ENCODE measurements around the gene SSR1.

Gene SSR1

DNA sequence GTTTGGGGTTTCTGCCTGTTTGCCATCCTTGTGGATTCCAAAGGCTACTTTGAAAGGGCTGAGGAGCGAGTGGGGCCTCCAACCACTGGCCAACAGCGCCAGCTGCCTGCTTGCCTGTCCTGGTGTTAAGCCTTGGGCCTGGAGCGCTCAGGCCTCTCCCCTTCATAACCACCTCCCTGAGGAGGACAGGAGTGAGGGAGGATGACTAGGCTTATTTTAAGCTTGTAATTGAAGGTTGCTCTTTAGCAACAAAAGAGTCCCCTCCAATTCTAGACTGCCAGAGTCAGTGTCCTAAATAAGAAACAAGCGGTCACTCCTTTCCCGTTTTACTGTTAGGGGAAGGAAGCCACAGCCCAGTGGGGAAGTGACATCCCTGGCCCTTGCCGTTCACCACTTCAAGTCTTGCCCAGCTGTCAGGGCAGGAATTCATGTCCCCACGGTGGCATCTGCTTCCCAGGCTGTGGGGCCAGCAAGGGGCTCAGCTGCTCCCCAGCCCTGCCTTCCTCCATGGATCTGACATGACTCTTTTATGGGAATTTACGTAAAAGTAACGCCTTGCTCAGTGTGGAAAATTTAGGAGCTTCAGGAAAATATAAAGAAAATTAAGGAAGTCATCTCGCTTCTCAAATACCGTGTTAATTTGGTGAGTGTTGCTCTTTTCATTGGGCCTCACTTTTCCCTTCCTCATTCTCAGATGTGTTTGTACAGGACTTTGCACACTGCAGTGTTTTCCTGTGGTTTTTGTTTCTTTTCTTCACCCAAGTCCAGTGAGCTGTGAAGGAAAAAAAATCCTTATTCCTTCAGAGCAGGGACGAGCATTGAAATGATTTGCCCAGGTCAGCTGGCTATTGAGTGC is 57.8 kb downstream of the SSR1 start:
- TF ChIP-seq, protein P1, sequence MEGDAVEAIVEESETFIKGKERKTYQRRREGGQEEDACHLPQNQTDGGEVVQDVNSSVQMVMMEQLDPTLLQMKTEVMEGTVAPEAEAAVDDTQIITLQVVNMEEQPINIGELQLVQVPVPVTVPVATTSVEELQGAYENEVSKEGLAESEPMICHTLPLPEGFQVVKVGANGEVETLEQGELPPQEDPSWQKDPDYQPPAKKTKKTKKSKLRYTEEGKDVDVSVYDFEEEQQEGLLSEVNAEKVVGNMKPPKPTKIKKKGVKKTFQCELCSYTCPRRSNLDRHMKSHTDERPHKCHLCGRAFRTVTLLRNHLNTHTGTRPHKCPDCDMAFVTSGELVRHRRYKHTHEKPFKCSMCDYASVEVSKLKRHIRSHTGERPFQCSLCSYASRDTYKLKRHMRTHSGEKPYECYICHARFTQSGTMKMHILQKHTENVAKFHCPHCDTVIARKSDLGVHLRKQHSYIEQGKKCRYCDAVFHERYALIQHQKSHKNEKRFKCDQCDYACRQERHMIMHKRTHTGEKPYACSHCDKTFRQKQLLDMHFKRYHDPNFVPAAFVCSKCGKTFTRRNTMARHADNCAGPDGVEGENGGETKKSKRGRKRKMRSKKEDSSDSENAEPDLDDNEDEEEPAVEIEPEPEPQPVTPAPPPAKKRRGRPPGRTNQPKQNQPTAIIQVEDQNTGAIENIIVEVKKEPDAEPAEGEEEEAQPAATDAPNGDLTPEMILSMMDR (IDR thresholded peaks at IDR 0.05), result no peak
- H3K4me2 ChIP-seq (ENCODE audit: low read length), result no peak overlapping the region
- peaks cover 3% of the 10 kb centered on the region for H3K4me1 ChIP-seq
- peak overlapping the region; percentile 65 for H3K27ac ChIP-seq
- H3K79me2 ChIP-seq, result no peaks in the 10 kb centered on the region
- no peak overlapping the region for H3K9ac ChIP-seq
- no peaks in the 10 kb centered on the region for H3K27me3 ChIP-seq (ENCODE audit: control insufficient read depth, insufficient read depth, low read length)
- H3K36me3 ChIP-seq (ENCODE audit: control insufficient read depth, insufficient read depth, low read length), result no peaks in the 10 kb centered on the region
- H3K9me3 ChIP-seq (ENCODE audit: control insufficient read depth, low read length), result no peaks in the 10 kb centered on the region
- no peak overlapping the region for H3K4me3 ChIP-seq (ENCODE audit: low read depth, low read length)
- no peak overlapping the region for H2AFZ ChIP-seq

- TF ChIP-seq, protein P1 (IDR thresholded peaks at IDR 0.05), result no peak
- Histone ChIP-seq H3K36me3 (ENCODE audit: control insufficient read depth, insufficient read depth, low read length) (no peaks in the 10 kb centered on the region), H3K4me2 (ENCODE audit: low read length) (no peak overlapping the region), H3K4me3 (ENCODE audit: low read depth, low read length) (no peak overlapping the region), H2AFZ (no peak overlapping the region), H3K27me3 (ENCODE audit: control insufficient read depth, insufficient read depth, low read length) (no peaks in the 10 kb centered on the region), H3K4me1 (peaks cover 3% of the 10 kb centered on the region), H3K9me3 (ENCODE audit: control insufficient read depth, low read length) (no peaks in the 10 kb centered on the region), H3K79me2 (no peaks in the 10 kb centered on the region), H3K9ac (no peak overlapping the region), H3K27ac (no peak overlapping the region)
Measured at GRCh38 chr6:7252390-7252789, 60.6 kb downstream of the SSR1 start.

GRCh38 chr6:7251646-7252260 is 61.2 kb downstream of the SSR1 start:
- Histone ChIP-seq H2AFZ (no peak overlapping the region), H3K4me3 (ENCODE audit: low read depth, low read length) (no peak overlapping the region), H3K79me2 (no peaks in the 10 kb centered on the region), H3K4me2 (ENCODE audit: low read length) (no peak overlapping the region), H3K27me3 (ENCODE audit: control insufficient read depth, insufficient read depth, low read length) (no peaks in the 10 kb centered on the region), H3K4me1 (peaks cover 3% of the 10 kb centered on the region), H3K27ac (no peak overlapping the region), H3K9me3 (ENCODE audit: control insufficient read depth, low read length) (no peaks in the 10 kb centered on the region), H3K9ac (no peak overlapping the region), H3K36me3 (ENCODE audit: control insufficient read depth, insufficient read depth, low read length) (no peaks in the 10 kb centered on the region)
- TF ChIP-seq, protein P1 (IDR thresholded peaks at IDR 0.05), result no peak

DNA sequence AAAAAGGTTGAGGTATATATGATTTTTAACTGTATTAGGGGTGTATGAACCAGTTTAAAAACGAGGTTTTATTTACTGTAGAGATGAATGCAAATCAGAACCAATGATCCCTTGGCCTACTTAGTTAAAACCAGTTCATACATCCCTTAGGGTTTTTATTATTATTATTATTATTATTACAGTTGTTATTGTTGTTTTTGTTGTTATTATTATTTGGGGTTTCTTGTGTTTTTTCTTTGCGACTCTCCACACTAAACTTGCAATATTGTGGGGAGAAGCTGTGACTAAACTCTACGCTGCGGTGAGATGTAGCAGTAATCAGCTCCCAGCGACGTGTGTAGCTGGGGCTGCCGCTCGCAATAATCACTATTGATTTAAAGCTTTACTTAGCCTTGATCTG is 62.2 kb downstream of the SSR1 start:
- H3K4me2 ChIP-seq (ENCODE audit: low read length), result no peak overlapping the region
- no peaks in the 10 kb centered on the region for H3K79me2 ChIP-seq
- no peak overlapping the region for H3K4me3 ChIP-seq (ENCODE audit: low read depth, low read length)
- peaks cover 3% of the 10 kb centered on the region for H3K4me1 ChIP-seq
- TF ChIP-seq, protein P1 (IDR thresholded peaks at IDR 0.05), result no peak
- no peak overlapping the region for H3K27ac ChIP-seq
- H2AFZ ChIP-seq, result no peak overlapping the region
- no peaks in the 10 kb centered on the region for H3K36me3 ChIP-seq (ENCODE audit: control insufficient read depth, insufficient read depth, low read length)
- no peak overlapping the region for H3K9ac ChIP-seq
- no peaks in the 10 kb centered on the region for H3K27me3 ChIP-seq (ENCODE audit: control insufficient read depth, insufficient read depth, low read length)
- no peaks in the 10 kb centered on the region for H3K9me3 ChIP-seq (ENCODE audit: control insufficient read depth, low read length)

Measured in parathyroid adenoma (tissue), 2 donors.